Rectal smooth muscle tissue (tissue), 1 donor: Measurements from ENCODE around the gene RNU5D-1.
"Not testable (repeated sequence)": the region's sequence is repeated elsewhere in the genome, so short reads cannot be mapped to it uniquely, and the experiment has no call there.

Experiments used
- H3K27ac ChIP-seq: one replicate; pipeline ENCODE4 v1.7.0; 2013; ENCODE audit warnings: low read depth, low read length, inconsistent platforms
- H3K27me3 ChIP-seq: one replicate; pipeline ENCODE4 v1.7.0; 2013; ENCODE audit warnings: low read length; ENCODE audit not compliant: control insufficient read depth, insufficient read depth
- H3K36me3 ChIP-seq: one replicate; pipeline ENCODE4 v1.7.0; 2013; ENCODE audit warnings: low read length; ENCODE audit not compliant: control insufficient read depth, insufficient read depth
- H3K4me1 ChIP-seq: one replicate; pipeline ENCODE4 v1.7.0; 2013; ENCODE audit warnings: low read length; ENCODE audit not compliant: control insufficient read depth, insufficient read depth
- H3K4me3 ChIP-seq: one replicate; pipeline ENCODE4 v1.7.0; 2013; ENCODE audit warnings: low read length
- H3K9ac ChIP-seq: one replicate; pipeline ENCODE4 v1.7.0; 2013; ENCODE audit warnings: low read length

RNU5D-1 gene

GRCh38 chr1:44730741-44731512 lies at the start of gene RNU5D-1:
RNU5D-1 (minus strand) TSS chr1:44731170.
- Histone ChIP-seq H3K9ac (no peak within 1 kb of the TSS), H3K4me3 (peak within 1 kb of the TSS; percentile 32), H3K27ac (peak within 1 kb of the TSS; percentile 82), H3K4me1 (peaks cover 4% of the 10 kb centered on the region), H3K27me3 (no peaks in the 10 kb centered on the region), H3K36me3 (no peaks in the 10 kb centered on the region)

GRCh38 chr1:44780583-44781121 lies 49.7 kb upstream of the RNU5D-1 start:
- Histone ChIP-seq H3K4me1 (peaks cover 7% of the 10 kb centered on the region), H3K9ac (no peak overlapping the region), H3K27ac (no peak overlapping the region), H3K4me3 (no peak overlapping the region), H3K36me3 (peaks cover 10% of the 10 kb centered on the region), H3K27me3 (no peaks in the 10 kb centered on the region)

- no peaks in the 10 kb centered on the region for H3K27me3 ChIP-seq
- H3K4me1 ChIP-seq, result peaks cover 8% of the 10 kb centered on the region
- H3K9ac ChIP-seq, result no peak overlapping the region
- no peak overlapping the region for H3K27ac ChIP-seq
- H3K4me3 ChIP-seq, result no peak overlapping the region
- peaks cover 10% of the 10 kb centered on the region for H3K36me3 ChIP-seq
Measured at GRCh38 chr1:44778705-44779576, 48.0 kb upstream of the RNU5D-1 start.

- no peak overlapping the region for H3K9ac ChIP-seq
- no peak overlapping the region for H3K27ac ChIP-seq
- no peak overlapping the region for H3K4me3 ChIP-seq
- H3K36me3 ChIP-seq, result peaks cover 10% of the 10 kb centered on the region
- H3K27me3 ChIP-seq, result no peaks in the 10 kb centered on the region
- peaks cover 2% of the 10 kb centered on the region for H3K4me1 ChIP-seq
Measured at GRCh38 chr1:44777969-44778635, 47.1 kb upstream of the RNU5D-1 start.

DNA sequence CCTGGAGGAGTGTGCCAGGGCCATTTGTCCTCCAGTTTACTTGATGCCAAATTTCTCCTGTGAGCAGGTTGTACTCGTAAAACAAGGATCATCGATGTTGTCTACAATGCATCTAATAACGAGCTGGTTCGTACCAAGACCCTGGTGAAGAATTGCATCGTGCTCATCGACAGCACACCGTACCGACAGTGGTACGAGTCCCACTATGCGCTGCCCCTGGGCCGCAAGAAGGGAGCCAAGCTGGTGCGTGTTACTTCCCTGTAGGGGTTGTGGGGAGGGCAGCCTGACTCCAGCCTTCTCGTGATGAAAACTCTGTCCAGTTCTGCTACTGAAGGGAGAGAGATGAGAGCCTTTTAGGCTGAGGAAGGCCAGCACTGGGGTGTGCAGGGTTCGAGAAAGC lies 46.6 kb upstream of the RNU5D-1 start:
- Histone ChIP-seq H3K27ac (no peak overlapping the region), H3K36me3 (peaks cover 10% of the 10 kb centered on the region), H3K4me3 (no peak overlapping the region), H3K9ac (no peak overlapping the region), H3K4me1 (peaks cover 2% of the 10 kb centered on the region), H3K27me3 (no peaks in the 10 kb centered on the region)

GRCh38 chr1:44776730-44777068 lies 45.7 kb upstream of the RNU5D-1 start:
- H3K9ac ChIP-seq, result peak overlapping the region; percentile 94
- H3K36me3 ChIP-seq, result peaks cover 10% of the 10 kb centered on the region
- peak overlapping the region; percentile 100 for H3K27ac ChIP-seq
- H3K4me1 ChIP-seq, result peaks cover 2% of the 10 kb centered on the region
- peak overlapping the region; percentile 81 for H3K4me3 ChIP-seq
- H3K27me3 ChIP-seq, result no peaks in the 10 kb centered on the region

- Histone ChIP-seq H3K27me3 (no peaks in the 10 kb centered on the region), H3K4me3 (peak overlapping the region; percentile 81), H3K27ac (peak overlapping the region; percentile 100), H3K36me3 (peaks cover 10% of the 10 kb centered on the region), H3K9ac (peak overlapping the region; percentile 94), H3K4me1 (peaks cover 2% of the 10 kb centered on the region)
Measured at GRCh38 chr1:44775930-44776729, 45.2 kb upstream of the RNU5D-1 start.

DNA sequence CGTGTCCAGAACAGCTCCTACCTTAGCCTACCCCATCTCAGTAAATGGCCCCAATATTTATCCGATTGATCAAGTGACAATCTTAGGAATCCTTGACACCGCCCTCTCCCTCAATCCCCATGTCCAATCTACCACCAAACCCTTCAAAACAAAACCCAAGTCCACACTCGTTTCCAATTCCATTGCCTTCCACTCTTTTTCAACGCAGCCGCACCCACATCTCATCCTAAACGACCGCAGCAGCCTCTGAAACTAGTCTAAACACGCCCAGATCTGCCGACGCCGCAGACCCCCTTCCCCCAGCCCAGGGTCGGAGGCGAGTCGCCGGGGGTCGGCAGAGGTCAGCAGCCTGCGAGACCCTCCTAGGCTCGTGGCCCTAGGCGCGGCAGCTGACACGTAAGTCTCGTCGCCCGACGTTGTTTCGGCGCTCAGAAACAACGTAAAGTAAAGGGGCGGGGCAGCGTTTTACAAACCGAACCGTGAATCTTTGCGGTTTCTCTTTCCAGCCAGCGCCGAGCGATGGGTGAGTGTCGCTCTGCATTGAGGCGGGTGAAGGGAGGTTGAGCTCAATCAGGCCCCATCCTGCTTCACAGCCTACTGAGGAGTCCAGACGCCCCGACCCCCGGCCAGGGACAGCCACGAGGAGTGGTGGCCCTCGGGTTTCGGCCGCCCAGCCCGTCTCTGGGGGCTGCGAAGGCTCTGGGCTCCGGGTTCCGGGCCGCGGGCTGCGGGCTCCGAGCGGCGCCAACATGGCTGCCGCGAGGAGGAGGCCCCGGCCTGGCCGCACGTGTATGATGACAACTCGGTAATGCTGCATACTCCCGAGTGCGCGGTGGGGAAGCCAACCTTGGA lies 44.3 kb upstream of the RNU5D-1 start, which contains the start of gene RPS8:
TSS of gene RPS8 (plus strand) at position 463 of the 852 bp plus-strand sequence. CDS start at position 520, 57 bp downstream.
- Histone ChIP-seq H3K9ac (peak within 1 kb of the TSS; percentile 99), H3K36me3 (peaks cover 7% of the 10 kb centered on the region), H3K4me3 (peak within 1 kb of the TSS; percentile 81), H3K27ac (peak within 1 kb of the TSS; percentile 100), H3K4me1 (peaks cover 2% of the 10 kb centered on the region), H3K27me3 (no peaks in the 10 kb centered on the region)

DNA sequence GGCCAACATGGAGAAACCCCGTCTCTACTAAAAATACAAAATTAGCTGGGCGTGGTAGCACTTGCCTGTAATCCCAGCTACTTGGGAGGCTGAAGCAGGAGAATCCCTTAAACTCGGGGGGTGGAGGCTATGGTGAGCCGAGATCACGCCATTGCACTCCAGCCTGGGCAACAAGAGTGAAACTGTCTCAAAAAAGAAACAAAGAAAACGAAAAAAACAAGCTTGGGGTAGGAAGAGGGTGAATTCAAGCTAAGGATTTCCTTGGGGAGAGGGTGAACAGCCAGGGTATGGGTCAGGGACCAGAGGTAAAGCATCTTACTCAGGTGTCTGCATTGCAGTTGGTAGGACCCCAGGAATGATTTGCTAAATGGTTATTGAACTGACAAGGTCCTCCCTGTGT lies 35.5 kb upstream of the RNU5D-1 start:
- H3K4me3 ChIP-seq, H3K4me1 ChIP-seq, H3K36me3 ChIP-seq, H3K27me3 ChIP-seq, H3K9ac ChIP-seq, H3K27ac ChIP-seq: not testable (repeated sequence)

GRCh38 chr1:44760876-44761275 lies 29.9 kb upstream of the RNU5D-1 start:
- H3K27me3 ChIP-seq, result no peaks in the 10 kb centered on the region
- H3K36me3 ChIP-seq, result no peaks in the 10 kb centered on the region
- no peak overlapping the region for H3K27ac ChIP-seq
- no peak overlapping the region for H3K4me3 ChIP-seq
- H3K4me1 ChIP-seq, result no peaks in the 10 kb centered on the region
- H3K9ac ChIP-seq, result no peak overlapping the region

DNA sequence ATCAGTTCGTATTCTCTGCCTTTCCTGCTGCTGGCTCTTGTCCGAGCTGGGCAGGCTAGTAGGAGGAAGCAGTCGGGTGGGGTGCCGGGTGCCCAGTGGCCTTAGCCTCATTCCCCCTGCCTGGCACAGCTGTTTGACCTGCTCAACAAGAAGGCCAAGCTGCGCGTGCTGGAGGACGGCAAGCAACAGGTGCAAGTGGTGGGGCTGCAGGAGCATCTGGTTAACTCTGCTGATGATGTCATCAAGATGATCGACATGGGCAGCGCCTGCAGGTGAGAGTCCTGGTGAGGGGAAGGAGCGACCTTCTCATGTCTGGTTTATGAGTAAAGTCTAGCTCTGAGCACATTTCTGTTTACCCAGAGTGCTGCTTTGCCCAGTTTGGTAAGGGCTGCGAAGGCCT lies 28.1 kb upstream of the RNU5D-1 start:
- Histone ChIP-seq H3K9ac (no peak overlapping the region), H3K36me3 (no peaks in the 10 kb centered on the region)

More for the DNA sequence above, 28.1 kb upstream of the RNU5D-1 start:
- Histone ChIP-seq H3K4me1 (no peaks in the 10 kb centered on the region), H3K27ac (no peak overlapping the region), H3K4me3 (no peak overlapping the region), H3K27me3 (no peaks in the 10 kb centered on the region)
